ENCODE results near the gene TFCP2. TPM values are rescaled to one million over a fixed set of nuclear protein-coding genes. Genes with fewer than 3 reads are reported as not detected.

Gene TFCP2
- total and polyA plus RNA-seq, 8 donors: 6.7 to 56.2 (median 9.2) TPM

DNA sequence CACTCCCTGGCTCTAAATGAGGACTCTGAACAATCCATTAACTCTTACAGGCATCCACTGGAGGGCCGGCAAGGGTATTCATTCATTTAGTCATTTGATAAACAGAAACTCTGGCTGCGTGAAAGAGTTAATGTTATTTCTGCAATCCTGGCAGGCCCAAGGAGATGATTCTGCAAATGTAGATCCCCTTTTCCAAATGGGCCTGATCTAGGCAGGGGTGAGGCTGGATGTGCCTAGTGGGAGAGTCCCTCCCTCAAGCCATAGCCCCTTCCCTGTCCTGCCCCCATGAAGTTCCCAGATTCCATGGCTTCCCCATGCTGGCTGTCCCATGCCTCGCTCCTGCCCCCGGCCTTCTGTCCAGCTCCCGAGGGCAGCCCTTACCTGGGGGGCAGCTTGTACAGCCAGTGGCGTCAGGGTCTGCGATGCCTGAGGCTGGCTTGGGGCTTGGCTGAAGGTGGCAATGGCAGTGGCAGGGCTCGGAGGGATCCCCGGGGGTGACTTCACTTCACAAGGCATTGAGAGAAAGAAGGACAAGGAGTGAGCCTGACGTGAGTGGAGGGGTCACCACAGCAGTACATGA, 26.5 kb upstream of the TFCP2 start:
- no peak for TF ChIP-seq POLR2AphosphoS5 (IDR thresholded peaks at IDR 0.05)
- TF ChIP-seq POLR2A (IDR thresholded peaks at IDR 0.05): no peak
- no peak for TF ChIP-seq EP300 (IDR thresholded peaks at IDR 0.05)
- TF ChIP-seq, protein P1, sequence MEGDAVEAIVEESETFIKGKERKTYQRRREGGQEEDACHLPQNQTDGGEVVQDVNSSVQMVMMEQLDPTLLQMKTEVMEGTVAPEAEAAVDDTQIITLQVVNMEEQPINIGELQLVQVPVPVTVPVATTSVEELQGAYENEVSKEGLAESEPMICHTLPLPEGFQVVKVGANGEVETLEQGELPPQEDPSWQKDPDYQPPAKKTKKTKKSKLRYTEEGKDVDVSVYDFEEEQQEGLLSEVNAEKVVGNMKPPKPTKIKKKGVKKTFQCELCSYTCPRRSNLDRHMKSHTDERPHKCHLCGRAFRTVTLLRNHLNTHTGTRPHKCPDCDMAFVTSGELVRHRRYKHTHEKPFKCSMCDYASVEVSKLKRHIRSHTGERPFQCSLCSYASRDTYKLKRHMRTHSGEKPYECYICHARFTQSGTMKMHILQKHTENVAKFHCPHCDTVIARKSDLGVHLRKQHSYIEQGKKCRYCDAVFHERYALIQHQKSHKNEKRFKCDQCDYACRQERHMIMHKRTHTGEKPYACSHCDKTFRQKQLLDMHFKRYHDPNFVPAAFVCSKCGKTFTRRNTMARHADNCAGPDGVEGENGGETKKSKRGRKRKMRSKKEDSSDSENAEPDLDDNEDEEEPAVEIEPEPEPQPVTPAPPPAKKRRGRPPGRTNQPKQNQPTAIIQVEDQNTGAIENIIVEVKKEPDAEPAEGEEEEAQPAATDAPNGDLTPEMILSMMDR (IDR thresholded peaks at IDR 0.05): no peak
- intact Hi-C loops (cut with DNase I; ENCODE audit: low total_unique reads): no loop called here
- Histone ChIP-seq H3K27me3 (no peaks in the 10 kb centered on the region), H3K4me1 (no peaks in the 10 kb centered on the region), H3K27ac (no peak overlapping the region), H3K36me3 (peaks cover 0 to 54% (median 37%) of the 10 kb centered on the region in 4 donors), H3K9me3 (no peaks in the 10 kb centered on the region), H3K4me3 (no peak overlapping the region)
- 75 to 94% (median 91%) methylated on average over 5 to 10 of the region's 10 CpGs for WGBS, 5 donors
- DNase-seq: no peak

DNA sequence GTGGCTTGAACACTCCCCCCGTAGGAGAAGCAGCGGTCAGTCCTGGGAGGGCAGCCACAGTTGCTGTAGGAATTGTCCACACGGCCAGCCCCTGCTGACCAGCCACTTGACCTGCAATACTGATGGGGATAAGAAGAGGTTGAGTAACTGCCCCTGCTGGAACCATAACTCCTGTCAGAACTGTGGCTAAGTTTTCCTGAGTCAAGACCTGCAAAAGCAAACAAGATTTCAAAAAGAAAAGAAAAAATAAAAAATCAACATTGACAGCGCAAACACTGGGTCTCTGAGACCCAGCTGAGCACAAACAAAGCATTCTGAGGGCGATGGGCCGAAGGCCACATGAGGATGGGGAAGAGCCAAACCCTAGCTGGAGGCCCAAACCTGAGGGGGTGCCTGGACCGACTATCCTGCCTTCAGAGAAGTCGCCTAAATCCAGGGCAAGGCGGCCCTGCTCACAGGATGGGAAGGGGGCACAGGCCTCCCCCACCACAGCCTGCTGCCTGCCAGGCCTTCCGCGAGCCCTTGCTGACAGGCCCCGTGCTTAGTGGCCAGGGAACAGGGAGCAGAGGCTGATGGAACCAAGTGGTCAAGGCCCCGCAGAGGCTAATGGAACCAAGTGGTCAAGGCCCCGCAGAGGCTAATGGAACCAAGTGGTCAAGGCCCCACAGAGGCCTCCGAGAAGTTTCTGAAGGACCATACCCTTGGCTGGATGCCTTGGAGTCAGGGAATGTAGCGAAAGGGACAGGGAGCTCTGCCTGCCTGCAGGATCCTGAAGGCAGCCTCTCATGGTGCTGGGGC, 25.8 kb upstream of the TFCP2 start:
- Histone ChIP-seq H3K4me1 (no peaks in the 10 kb centered on the region), H3K9me3 (no peaks in the 10 kb centered on the region), H3K36me3 (peaks cover 0 to 47% (median 31%) of the 10 kb centered on the region in 4 donors), H3K27ac (no peak overlapping the region), H3K4me3 (no peak overlapping the region), H3K27me3 (no peaks in the 10 kb centered on the region)
- TF ChIP-seq EP300 (IDR thresholded peaks at IDR 0.05): no peak
- TF ChIP-seq, protein P1 (IDR thresholded peaks at IDR 0.05): no peak
- no peak for TF ChIP-seq POLR2AphosphoS5 (IDR thresholded peaks at IDR 0.05)
- TF ChIP-seq POLR2A (IDR thresholded peaks at IDR 0.05): no peak
- peak in 1 of 2 donors; percentile 25 for DNase-seq
- intact Hi-C loops (cut with DNase I; ENCODE audit: low total_unique reads): no loop called here
- WGBS, 5 donors: 51 to 75% (median 71%) methylated on average over 11 to 16 of the region's 16 CpGs

DNA sequence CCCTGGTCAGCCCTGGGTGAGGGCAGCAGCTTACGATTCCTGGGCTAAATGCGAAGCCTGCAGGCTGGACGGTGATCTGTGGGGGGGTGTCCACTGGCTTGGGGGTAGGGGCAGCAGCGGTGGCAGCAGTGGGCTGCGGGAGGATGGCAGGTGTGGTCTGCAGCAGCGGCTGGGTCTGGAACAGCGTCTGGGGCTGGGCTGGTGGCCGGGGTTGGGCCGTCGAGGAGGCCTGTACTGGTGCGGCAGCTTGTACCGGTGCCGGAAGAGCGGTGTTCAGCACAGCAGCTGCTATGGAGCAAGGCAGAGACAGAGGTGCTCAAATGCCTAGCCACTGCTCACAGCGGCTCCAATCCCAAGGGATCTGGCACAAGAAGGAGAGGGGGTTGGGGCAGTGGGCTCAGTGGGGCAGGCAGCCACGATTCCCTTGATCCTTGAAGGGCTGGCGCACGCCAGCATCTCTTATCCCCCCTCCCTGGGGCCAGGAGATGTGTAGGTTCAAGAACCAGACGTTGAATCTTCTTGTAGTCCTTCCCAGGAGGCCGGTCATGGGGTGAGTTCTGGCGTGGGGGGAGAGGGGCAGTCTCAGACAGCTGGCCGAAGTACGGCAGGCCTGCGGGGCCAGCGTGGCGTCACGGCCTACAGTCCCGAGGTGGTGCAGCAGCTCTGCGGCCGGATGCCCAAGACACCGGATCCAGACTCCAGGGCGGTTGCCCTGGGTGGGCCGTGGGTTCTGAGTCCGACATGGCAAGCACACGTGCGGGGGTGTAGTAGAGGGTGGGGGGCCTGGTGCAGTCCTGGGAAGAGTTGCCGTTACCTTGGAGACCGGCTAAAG, 25.0 kb upstream of the TFCP2 start:
- no peak for TF ChIP-seq POLR2A (IDR thresholded peaks at IDR 0.05)
- no peak for TF ChIP-seq EP300 (IDR thresholded peaks at IDR 0.05)
- TF ChIP-seq, protein P1 (IDR thresholded peaks at IDR 0.05): no peak
- Histone ChIP-seq H3K9me3 (no peaks in the 10 kb centered on the region), H3K4me3 (no peak overlapping the region), H3K27me3 (no peaks in the 10 kb centered on the region), H3K4me1 (no peaks in the 10 kb centered on the region), H3K36me3 (peaks cover 0 to 39% (median 28%) of the 10 kb centered on the region in 4 donors), H3K27ac (no peak overlapping the region)
- DNase-seq: no peak
- intact Hi-C loops (cut with DNase I; ENCODE audit: low total_unique reads): no loop called here
- WGBS, 5 donors: 87 to 94% (median 91%) methylated on average over 19 to 38 of the region's 38 CpGs

DNA sequence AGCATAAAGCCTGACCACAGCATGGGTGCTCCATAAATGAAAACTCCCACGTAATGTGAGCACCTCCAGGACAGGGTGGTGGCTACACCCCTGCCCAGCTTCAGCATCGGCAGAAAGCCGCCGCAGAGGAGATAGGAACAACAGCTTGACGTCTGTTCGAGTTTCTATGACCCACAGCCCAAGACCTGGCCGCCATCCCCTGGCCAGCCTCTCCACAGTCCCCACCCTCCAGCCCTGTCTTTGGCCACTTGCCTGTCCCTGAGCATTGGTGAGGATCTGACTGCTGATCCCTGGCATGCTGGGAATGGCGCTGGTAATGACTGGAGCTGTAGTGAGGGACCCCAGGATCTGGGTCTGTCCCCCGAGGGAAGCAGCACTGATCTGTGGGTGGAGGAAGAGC, 23.6 kb upstream of the TFCP2 start:
- Histone ChIP-seq H3K27ac (no peak overlapping the region), H3K4me3 (no peak overlapping the region), H3K9me3 (no peaks in the 10 kb centered on the region), H3K27me3 (no peaks in the 10 kb centered on the region), H3K4me1 (no peaks in the 10 kb centered on the region), H3K36me3 (peaks cover 0 to 48% (median 39%) of the 10 kb centered on the region in 4 donors)
- no peak for TF ChIP-seq POLR2A (IDR thresholded peaks at IDR 0.05)
- no peak for TF ChIP-seq POLR2AphosphoS5 (IDR thresholded peaks at IDR 0.05)
- TF ChIP-seq EP300 (IDR thresholded peaks at IDR 0.05): no peak
- TF ChIP-seq, protein P1 (IDR thresholded peaks at IDR 0.05): no peak
- whole genome bisulfite sequencing, 5 donors: 86 to 92% (median 90%) methylated on average over 8 to 9 of the region's 9 CpGs
- intact Hi-C loops (cut with DNase I; ENCODE audit: low total_unique reads): no loop called here
- no peak for DNase-seq
